Measurements from ENCODE around the gene ACO2. TPM values are rescaled to one million over a fixed set of nuclear protein-coding genes. Genes with fewer than 3 reads are reported as not detected.

Gene ACO2
- total and polyA plus RNA-seq, 2 of the 13 experiments (the other 11 are each of a cell fraction or from before 2014, with no cell fraction given), result 19.2 to 45.6 TPM

GRCh38 chr22:41444360-41445128 lies 24.4 kb upstream of the ACO2 start (continued):
- TF ChIP-seq, protein P1, sequence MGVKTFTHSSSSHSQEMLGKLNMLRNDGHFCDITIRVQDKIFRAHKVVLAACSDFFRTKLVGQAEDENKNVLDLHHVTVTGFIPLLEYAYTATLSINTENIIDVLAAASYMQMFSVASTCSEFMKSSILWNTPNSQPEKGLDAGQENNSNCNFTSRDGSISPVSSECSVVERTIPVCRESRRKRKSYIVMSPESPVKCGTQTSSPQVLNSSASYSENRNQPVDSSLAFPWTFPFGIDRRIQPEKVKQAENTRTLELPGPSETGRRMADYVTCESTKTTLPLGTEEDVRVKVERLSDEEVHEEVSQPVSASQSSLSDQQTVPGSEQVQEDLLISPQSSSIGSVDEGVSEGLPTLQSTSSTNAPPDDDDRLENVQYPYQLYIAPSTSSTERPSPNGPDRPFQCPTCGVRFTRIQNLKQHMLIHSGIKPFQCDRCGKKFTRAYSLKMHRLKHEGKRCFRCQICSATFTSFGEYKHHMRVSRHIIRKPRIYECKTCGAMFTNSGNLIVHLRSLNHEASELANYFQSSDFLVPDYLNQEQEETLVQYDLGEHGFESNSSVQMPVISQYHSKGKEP (CRISPR knock-in tag; IDR thresholded peaks at IDR 0.05), result no peak
- TF ChIP-seq RARA (CRISPR knock-in tag; IDR thresholded peaks at IDR 0.05) (peak; percentile 9; the same call in 1 of the 2 replicates), HMGA1 (CRISPR knock-in tag; conservative IDR thresholded peaks at IDR 0.05) (no peak), NFIC (IDR thresholded peaks at IDR 0.05; ENCODE audit: low read length) (0 out of 2 replicates have a peak, but pooled peaks have one; percentile 8), HCFC1 (IDR thresholded peaks at IDR 0.05; ENCODE audit: low read depth, low read length) (peak; percentile 91), KAT7 (CRISPR knock-in tag; IDR thresholded peaks at IDR 0.05; ENCODE audit: borderline replicate concordance) (peak; percentile 24; the same call in 1 of the 2 replicates), FOXJ3 (CRISPR knock-in tag; IDR thresholded peaks at IDR 0.05; ENCODE audit: borderline replicate concordance) (no peak), NR2F6 (IDR thresholded peaks at IDR 0.05) (peak; percentile 89), NR2F6 (CRISPR knock-in tag; IDR thresholded peaks at IDR 0.05) (peak; percentile 71), TBX3 (IDR thresholded peaks at IDR 0.05; ENCODE audit: borderline replicate concordance) (no peak), ZKSCAN5 (CRISPR knock-in tag; IDR thresholded peaks at IDR 0.05) (no peak), ZBTB26 (CRISPR knock-in tag; IDR thresholded peaks at IDR 0.05; ENCODE audit: borderline replicate concordance) (no peak), FOXO4 (CRISPR knock-in tag; conservative IDR thresholded peaks at IDR 0.05) (no peak), RXRB (CRISPR knock-in tag; IDR thresholded peaks at IDR 0.05; ENCODE audit: borderline replicate concordance) (peak; percentile 27; the same call in 1 of the 2 replicates), E2F5 (CRISPR knock-in tag; conservative IDR thresholded peaks at IDR 0.05) (no peak), ZNF570 (CRISPR knock-in tag; IDR thresholded peaks at IDR 0.05; ENCODE audit: borderline replicate concordance) (no peak), MTA1 (CRISPR knock-in tag; IDR thresholded peaks at IDR 0.05; ENCODE audit: borderline replicate concordance) (no peak), CENPT (CRISPR knock-in tag; IDR thresholded peaks at IDR 0.05; ENCODE audit: low read depth) (no peak), SALL1 (CRISPR knock-in tag; IDR thresholded peaks at IDR 0.05) (peak; percentile 54)
- TF ChIP-seq, protein P2, sequence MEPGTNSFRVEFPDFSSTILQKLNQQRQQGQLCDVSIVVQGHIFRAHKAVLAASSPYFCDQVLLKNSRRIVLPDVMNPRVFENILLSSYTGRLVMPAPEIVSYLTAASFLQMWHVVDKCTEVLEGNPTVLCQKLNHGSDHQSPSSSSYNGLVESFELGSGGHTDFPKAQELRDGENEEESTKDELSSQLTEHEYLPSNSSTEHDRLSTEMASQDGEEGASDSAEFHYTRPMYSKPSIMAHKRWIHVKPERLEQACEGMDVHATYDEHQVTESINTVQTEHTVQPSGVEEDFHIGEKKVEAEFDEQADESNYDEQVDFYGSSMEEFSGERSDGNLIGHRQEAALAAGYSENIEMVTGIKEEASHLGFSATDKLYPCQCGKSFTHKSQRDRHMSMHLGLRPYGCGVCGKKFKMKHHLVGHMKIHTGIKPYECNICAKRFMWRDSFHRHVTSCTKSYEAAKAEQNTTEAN (CRISPR knock-in tag; conservative IDR thresholded peaks at IDR 0.05), result no peak; the same call in 1 of the 2 replicates
- TF ChIP-seq, protein P3, sequence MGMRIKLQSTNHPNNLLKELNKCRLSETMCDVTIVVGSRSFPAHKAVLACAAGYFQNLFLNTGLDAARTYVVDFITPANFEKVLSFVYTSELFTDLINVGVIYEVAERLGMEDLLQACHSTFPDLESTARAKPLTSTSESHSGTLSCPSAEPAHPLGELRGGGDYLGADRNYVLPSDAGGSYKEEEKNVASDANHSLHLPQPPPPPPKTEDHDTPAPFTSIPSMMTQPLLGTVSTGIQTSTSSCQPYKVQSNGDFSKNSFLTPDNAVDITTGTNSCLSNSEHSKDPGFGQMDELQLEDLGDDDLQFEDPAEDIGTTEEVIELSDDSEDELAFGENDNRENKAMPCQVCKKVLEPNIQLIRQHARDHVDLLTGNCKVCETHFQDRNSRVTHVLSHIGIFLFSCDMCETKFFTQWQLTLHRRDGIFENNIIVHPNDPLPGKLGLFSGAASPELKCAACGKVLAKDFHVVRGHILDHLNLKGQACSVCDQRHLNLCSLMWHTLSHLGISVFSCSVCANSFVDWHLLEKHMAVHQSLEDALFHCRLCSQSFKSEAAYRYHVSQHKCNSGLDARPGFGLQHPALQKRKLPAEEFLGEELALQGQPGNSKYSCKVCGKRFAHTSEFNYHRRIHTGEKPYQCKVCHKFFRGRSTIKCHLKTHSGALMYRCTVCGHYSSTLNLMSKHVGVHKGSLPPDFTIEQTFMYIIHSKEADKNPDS (CRISPR knock-in tag; IDR thresholded peaks at IDR 0.05), result peak; percentile 63; the same call in 1 of the 2 replicates

All from HepG2 (cell line).